Neuronal stem cell (in vitro differentiated cells): ENCODE data around the gene ANXA4.
"Not testable (repeated sequence)": the region's sequence is repeated elsewhere in the genome, so short reads cannot be mapped to it uniquely, and the experiment has no call there.

Experiments used
- DNase-seq: peaks from one replicate; pipeline ENCODE4 v3.0.0-alpha.2; 2013; ENCODE audit warnings: low spot score
- H2AFZ ChIP-seq: one replicate; pipeline ENCODE4 v1.6.1; 2013; ENCODE audit warnings: mild to moderate bottlenecking, low read length, inconsistent platforms
- H2AK5ac ChIP-seq: 2 replicates; pipeline ENCODE4 v1.6.1; 2013; ENCODE audit warnings: low read depth, mild to moderate bottlenecking, inconsistent platforms, low read length, moderate library complexity, mixed read lengths
- H2BK120ac ChIP-seq: 2 replicates; pipeline ENCODE4 v1.6.1; 2013; ENCODE audit warnings: low read depth, mild to moderate bottlenecking, inconsistent platforms, low read length, moderate library complexity, mixed read lengths
- H2BK12ac ChIP-seq: one replicate; pipeline ENCODE4 v1.6.1; 2013; ENCODE audit warnings: low read length, inconsistent platforms
- H2BK15ac ChIP-seq: 2 replicates; pipeline ENCODE4 v1.6.1; 2013; ENCODE audit warnings: mild to moderate bottlenecking, low read length, inconsistent platforms, mixed read lengths
- H2BK5ac ChIP-seq: one replicate; pipeline ENCODE4 v1.6.1; 2013; ENCODE audit warnings: inconsistent platforms, mild to moderate bottlenecking, low read length, moderate library complexity
- H3K14ac ChIP-seq: one replicate; pipeline ENCODE4 v1.6.1; 2013; ENCODE audit warnings: low read length, inconsistent platforms
- H3K18ac ChIP-seq: 2 replicates; pipeline ENCODE4 v1.6.1; 2013; ENCODE audit warnings: low read length, inconsistent platforms
- H3K23ac ChIP-seq: 2 replicates; pipeline ENCODE4 v1.6.1; 2013; ENCODE audit warnings: low read depth, mild to moderate bottlenecking, mixed read lengths, low read length, inconsistent platforms; ENCODE audit not compliant: poor library complexity
- H3K27ac ChIP-seq: replicated peaks from 3 replicates; pipeline ENCODE4 v1.5.1; 2013; ENCODE audit warnings: low read length, inconsistent platforms
- H3K27me3 ChIP-seq, 3 experiments: 2 replicates each; pipeline ENCODE4 v1.6.1; 2013; ENCODE audit warnings: low read length in 3 of 3, mild to moderate bottlenecking in 2 of 3, inconsistent platforms in 1 of 3, low read depth in 1 of 3, mixed read lengths in 1 of 3, moderate library complexity in 1 of 3; ENCODE audit not compliant: control insufficient read depth in 3 of 3, insufficient read depth in 3 of 3
- H3K36me3 ChIP-seq, 2 donors: replicated peaks in 1 of 2; 2 replicates each; pipeline ENCODE4 v1.6.1; 2013; ENCODE audit warnings: low read length in 2 of 2; ENCODE audit not compliant: control insufficient read depth in 2 of 2, insufficient read depth in 2 of 2
- H3K4ac ChIP-seq: 2 replicates; pipeline ENCODE4 v1.6.1; 2013; ENCODE audit warnings: inconsistent platforms, mild to moderate bottlenecking, low read length, moderate library complexity
- H3K4me1 ChIP-seq, 2 donors: 1 replicate in 1 of 2; 2 replicates in 1 of 2; pipeline ENCODE4 v1.6.1; 2013; ENCODE audit warnings: low read length in 2 of 2, low read depth in 1 of 2; ENCODE audit not compliant: control insufficient read depth in 2 of 2, insufficient read depth in 1 of 2
- H3K4me2 ChIP-seq: one replicate; pipeline ENCODE4 v1.6.1; 2013; ENCODE audit warnings: mild to moderate bottlenecking, low read length, inconsistent platforms; ENCODE audit not compliant: insufficient read depth, poor library complexity, severe bottlenecking
- H3K4me3 ChIP-seq, 2 donors: 2 replicates each; pipeline ENCODE4 v1.5.1; 2013; ENCODE audit warnings: low read length in 2 of 2, mild to moderate bottlenecking in 2 of 2, inconsistent platforms in 1 of 2, moderate library complexity in 1 of 2
- H3K79me1 ChIP-seq: one replicate; pipeline ENCODE4 v1.6.1; 2013; ENCODE audit warnings: low read depth, mild to moderate bottlenecking, inconsistent platforms, low read length, moderate library complexity
- H3K9ac ChIP-seq: one replicate; pipeline ENCODE4 v1.6.1; 2013; ENCODE audit warnings: mild to moderate bottlenecking, low read depth, low read length, inconsistent platforms; ENCODE audit not compliant: poor library complexity
- H3K9me3 ChIP-seq, 2 donors: replicated peaks in 1 of 2; 2 replicates each; pipeline versions ENCODE3 to v1.6.1; 2013; ENCODE audit warnings: low read length in 2 of 2, mild to moderate bottlenecking in 2 of 2, inconsistent platforms in 1 of 2, low read depth in 1 of 2, mixed read lengths in 1 of 2, moderate library complexity in 1 of 2; ENCODE audit not compliant: control insufficient read depth in 2 of 2, insufficient read depth in 1 of 2
- H4K8ac ChIP-seq: one replicate; pipeline ENCODE4 v1.6.1; 2013; ENCODE audit warnings: low read depth, mild to moderate bottlenecking, inconsistent platforms, low read length, moderate library complexity
- H4K91ac ChIP-seq: one replicate; pipeline ENCODE4 v1.6.1; 2013; ENCODE audit warnings: low read length, low read depth, mild to moderate bottlenecking, inconsistent platforms; ENCODE audit not compliant: poor library complexity
- WGBS, 2 donors: extraction: QIAGEN DNeasy Blood & Tissue Kit; methylation state at CpG; one replicate each; pipeline ENCODE4 v1.1.7; 2013; ENCODE audit warnings: missing lambda C conversion rate in 2 of 2, mixed read lengths in 1 of 2; ENCODE audit not compliant: insufficient read length in 2 of 2, insufficient replicate concordance in 1 of 2; ENCODE audit errors: extremely low coverage in 2 of 2; 5-methylcytosine and 5-hydroxymethylcytosine counted together

Gene ANXA4

GRCh38 chr2:69774258-69774983 is 32.5 kb downstream of the ANXA4 start:
- H4K91ac ChIP-seq, H3K9ac ChIP-seq: not testable (repeated sequence)

GRCh38 chr2:69774984-69775982 is 33.3 kb downstream of the ANXA4 start:
- Histone ChIP-seq H4K8ac (no peak overlapping the region), H3K4me1 (peaks cover 0 to 7% of the 10 kb centered on the region in 2 donors), H3K14ac (no peak overlapping the region), H3K9ac (no peak overlapping the region), H2BK15ac (no peak overlapping the region), H3K9me3 (peaks cover 0 to 2% of the 10 kb centered on the region in 2 donors), H2AFZ (no peak overlapping the region), H3K18ac (no peak overlapping the region), H3K4ac (no peak overlapping the region), H3K4me3 (no peak overlapping the region), H2AK5ac (no peak overlapping the region), H3K4me2 (no peak overlapping the region), H2BK120ac (no peak overlapping the region), H3K23ac (no peak overlapping the region), H4K91ac (no peak overlapping the region), H3K79me1 (no peaks in the 10 kb centered on the region), H2BK5ac (no peak overlapping the region), H3K27ac (no peak overlapping the region), H2BK12ac (no peak overlapping the region), H3K36me3 (no peaks in the 10 kb centered on the region), H3K27me3 (no peaks in the 10 kb centered on the region)
- no CpG with 5 or more reads among the region's 7 CpGs for WGBS, 2 donors
- no peak for DNase-seq

More at GRCh38 chr2:69774258-69774983, 32.5 kb downstream of the ANXA4 start:
- H3K27me3 ChIP-seq, H3K27ac ChIP-seq, H3K4me1 ChIP-seq, H3K14ac ChIP-seq, H3K18ac ChIP-seq, H2BK5ac ChIP-seq, H3K36me3 ChIP-seq, H2AK5ac ChIP-seq, H3K4me3 ChIP-seq, H3K79me1 ChIP-seq, H3K4me2 ChIP-seq, DNase-seq, H3K4ac ChIP-seq, H4K8ac ChIP-seq, H3K23ac ChIP-seq, H2BK15ac ChIP-seq, H2BK120ac ChIP-seq, H2BK12ac ChIP-seq, H3K9me3 ChIP-seq, H2AFZ ChIP-seq: not testable (repeated sequence)
- no CpG with 5 or more reads among the region's 13 CpGs for WGBS, 2 donors

DNA sequence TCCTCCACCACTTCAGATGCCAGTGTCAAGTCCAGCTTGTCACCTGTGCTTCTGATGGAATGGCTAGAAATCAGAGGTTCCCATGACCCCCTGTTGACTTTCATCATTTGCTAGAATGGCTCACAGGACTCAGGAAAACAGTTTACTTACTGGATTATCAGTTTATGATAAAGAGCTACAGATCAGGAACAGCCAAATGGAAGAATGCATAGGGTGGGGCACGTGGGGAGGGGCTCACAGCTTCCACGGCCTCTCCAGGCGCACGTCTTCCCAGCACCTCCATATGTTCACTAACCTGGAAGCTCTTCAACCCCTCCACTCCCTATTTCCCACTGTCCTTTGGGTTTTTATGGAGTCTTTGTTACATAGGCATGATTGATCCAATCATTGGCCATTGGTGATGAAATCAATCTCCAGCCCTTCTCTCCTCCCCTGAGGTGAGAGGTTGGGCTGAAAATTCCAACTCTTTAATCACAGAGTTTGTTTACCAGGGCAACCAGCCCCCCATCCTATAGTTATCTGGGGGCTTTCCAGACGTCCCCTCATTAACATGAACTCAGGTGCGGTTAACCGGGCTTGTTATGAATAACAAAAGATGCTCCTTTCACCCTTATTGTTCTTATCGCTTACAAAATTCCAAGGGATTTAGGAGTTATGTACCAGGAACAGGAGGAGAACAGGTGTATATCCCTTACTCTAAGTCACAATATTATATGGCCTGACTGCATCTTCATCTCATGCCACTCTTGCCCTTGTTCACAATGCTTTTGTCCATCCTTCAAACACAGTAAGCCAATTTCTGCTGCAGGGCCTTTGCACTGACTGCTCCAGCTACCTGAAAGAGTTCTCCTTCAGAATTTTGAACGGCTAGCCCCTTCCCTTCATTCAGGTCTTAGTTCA is 35.2 kb downstream of the ANXA4 start:
- no peak overlapping the region for H3K4ac ChIP-seq
- H4K8ac ChIP-seq, result no peak overlapping the region
- no peaks in the 10 kb centered on the region for H3K79me1 ChIP-seq
- H2AK5ac ChIP-seq, result no peak overlapping the region
- H4K91ac ChIP-seq, result no peak overlapping the region
- no peaks in the 10 kb centered on the region for H3K27me3 ChIP-seq
- no peak overlapping the region for H2BK5ac ChIP-seq
- no peak overlapping the region for H2BK15ac ChIP-seq
- no peak overlapping the region for H3K9ac ChIP-seq
- no peak overlapping the region for H3K27ac ChIP-seq
- no peak overlapping the region for H2BK12ac ChIP-seq
- peaks cover 0 to 7% of the 10 kb centered on the region in 2 donors for H3K4me1 ChIP-seq
- no peak overlapping the region for H3K14ac ChIP-seq
- no peak overlapping the region for H2AFZ ChIP-seq
- WGBS, 2 donors, result no CpG with 5 or more reads among the region's 9 CpGs
- H2BK120ac ChIP-seq, result no peak overlapping the region
- H3K23ac ChIP-seq, result no peak overlapping the region
- H3K18ac ChIP-seq, result no peak overlapping the region
- H3K36me3 ChIP-seq, result no peaks in the 10 kb centered on the region
- DNase-seq, result no peak
- no peak overlapping the region for H3K4me3 ChIP-seq
- peaks cover 0 to 2% of the 10 kb centered on the region in 2 donors for H3K9me3 ChIP-seq
- H3K4me2 ChIP-seq, result no peak overlapping the region
